GM21717 (cell line): ENCODE measurements around the gene MYO5B.

ENCODE experiments used
- ATAC-seq: cut with Tn5 transposase; IDR thresholded peaks from one replicate; pipeline ENCODE4 v1.9.1; 2021; ENCODE audit warnings: mild to moderate bottlenecking, moderate library complexity; ENCODE audit not compliant: unreplicated experiment

MYO5B gene

DNA sequence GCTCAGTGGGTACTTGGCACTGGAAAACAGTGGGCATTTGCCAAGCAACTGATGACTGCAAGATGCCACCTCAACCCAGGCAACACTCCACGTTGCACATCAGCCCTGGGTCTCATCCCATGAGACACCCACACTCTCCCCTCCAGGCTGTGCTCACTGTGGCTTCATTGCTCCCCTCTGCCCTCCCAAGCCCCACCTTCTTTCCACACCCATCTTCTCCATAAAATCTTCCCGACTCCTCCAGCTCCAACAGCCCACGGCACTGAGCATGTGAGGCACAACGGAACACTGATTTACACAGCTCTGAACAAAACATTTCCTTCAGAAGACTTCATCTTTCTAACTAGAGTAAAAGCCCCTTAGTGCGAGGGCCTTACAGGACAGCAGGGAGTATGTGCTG is 263.8 kb downstream of the MYO5B start:
- ATAC-seq, result no peak

DNA sequence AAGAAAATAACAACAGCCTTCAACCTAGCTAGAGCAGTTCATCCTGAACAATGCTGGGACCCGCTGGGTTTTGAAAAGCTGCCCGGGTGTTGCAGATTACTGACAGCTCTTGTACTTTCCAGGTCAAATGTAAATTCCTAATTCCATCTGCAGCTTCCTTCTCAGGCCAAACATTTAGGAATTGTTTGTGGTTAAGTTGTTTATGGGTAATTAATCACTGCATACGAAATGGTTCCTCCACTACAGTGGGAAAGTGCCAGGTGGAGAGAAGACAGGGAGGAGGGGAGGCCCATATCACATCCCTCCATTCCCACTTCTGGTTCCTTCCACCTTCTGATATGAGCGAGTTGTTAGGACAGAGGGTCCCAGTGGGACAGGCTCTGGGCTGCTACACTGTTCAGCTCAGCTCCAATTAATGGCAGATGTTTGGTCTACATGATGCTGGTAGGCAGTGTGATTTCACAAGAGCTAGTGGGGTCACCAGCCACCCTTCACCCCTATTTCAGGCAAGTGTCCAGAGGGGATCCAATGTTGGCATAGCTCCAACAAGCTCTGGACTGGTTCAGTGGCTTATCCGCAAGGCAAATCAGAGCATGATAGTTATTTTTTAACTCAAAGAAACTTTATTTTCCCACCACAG is 268.7 kb downstream of the MYO5B start:
- ATAC-seq, result no peak

DNA sequence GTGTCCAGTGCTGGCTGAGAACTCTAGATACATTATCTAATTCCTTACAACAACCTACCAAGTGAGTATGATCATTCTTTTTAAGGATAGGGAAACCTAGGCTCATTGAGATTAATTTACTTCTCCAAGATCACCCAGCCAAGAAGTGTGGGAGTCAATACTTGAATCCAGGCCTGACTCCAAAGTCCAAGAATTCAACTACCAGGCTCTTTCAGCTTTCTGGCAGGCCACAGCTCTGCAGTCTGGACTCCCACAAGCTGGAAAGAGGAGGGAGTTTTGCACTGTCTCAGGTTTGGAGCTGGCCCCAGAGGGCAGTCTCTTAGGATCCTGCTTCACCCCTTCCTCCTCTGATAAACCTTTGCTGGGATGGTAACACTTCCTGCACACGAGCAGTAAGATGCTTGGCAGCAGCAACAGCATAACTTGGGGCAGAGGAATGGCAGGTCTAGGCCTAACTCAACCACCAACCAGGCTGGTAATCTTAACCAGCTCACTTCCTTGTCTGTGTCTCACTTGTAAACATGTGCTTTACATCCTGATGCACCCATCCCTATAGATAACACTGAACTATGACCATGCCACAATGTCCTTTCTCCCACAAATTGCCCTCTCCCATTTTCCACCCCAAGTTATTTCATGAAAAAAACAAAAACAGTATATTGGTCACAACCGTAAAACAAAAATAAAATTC is 270.5 kb downstream of the MYO5B start:
- no peak for ATAC-seq

DNA sequence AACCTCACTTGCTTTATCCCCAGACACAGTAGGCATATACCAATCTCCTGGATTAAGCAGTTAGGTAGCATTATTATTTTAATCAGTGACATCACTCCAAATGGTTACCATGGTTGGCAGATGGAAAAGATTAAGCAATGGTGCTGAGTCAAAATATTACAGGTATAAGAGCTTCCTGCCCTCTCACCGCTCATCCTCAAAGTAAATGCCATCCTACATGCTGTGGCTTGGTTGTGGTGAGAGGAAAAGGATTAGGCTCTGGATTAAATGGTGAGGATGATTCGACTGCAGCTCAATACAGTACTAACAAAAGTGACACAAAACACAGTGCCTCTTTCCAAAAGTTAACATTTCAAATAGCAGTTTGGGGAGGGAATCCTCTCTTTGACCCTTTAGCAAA is 272.7 kb downstream of the MYO5B start:
- ATAC-seq, result no peak

DNA sequence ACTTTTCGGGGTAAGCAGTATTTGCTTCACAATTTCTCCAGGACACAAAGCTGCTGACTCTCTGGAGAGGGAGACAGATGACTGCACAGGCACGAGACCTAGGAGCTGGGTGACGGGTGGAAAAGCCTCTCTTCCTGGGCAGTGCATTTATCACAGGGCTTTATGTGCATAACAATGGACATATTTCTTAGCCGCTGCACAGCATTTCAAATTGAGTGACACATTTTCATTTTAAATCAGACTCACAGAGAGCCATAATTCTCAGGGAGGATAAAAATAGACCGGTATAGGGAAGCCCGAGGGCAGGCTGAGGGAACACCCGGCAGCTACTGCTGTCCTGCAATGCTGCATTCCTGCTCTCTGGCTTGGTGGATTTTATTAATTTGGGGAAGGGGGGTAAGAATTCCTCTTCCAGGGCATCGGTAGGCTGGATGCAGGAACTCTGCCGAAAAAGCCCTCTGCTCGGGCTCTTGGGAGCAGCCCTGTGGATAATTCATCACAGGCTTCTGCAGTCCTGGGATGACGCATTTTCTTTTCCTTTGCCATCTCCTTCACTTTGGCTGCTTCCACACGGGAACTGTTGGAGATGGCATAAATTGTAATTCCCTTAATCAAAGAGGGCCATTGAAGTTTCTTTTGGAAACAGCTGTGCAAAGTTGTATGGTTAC is 273.5 kb downstream of the MYO5B start:
- no peak for ATAC-seq

DNA sequence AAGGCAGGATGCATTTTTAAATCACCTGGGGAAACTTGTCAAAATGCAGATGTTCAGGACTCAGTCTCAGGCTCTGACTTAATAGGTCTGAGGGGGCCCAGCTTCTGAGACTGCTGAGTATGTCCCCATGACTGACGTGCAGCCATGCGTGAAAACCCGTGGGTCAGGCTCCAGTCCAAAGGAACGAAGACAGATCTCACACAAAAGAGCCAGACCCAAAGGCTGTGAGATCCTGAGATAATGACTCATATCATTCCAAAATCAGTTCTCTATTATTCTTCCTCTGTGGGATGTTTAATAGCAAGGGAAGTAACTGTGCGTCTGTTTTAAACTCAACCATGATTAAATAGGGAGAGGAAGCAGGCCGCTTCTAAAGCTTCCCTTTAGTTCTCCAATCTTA is 274.2 kb downstream of the MYO5B start:
- ATAC-seq, result no peak

DNA sequence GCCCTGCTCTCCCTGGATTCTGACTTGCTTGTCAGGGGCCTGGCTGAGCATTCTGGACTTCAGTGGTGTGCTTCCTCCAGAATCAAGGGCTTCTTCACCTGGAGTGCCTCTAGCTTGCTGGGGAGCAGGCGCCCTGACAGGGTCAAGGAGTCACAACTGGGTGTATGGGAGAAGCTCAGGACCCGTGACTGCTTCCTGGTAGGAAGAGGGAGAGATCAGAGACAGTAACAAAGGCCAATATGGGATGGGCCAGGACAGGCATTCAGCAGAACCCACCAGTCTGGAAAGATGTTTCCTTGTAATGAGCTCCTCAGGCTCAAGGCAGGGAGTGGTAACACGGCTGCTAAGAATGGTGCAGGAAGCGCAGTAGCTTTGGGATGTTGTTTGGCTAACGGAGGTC is 277.2 kb downstream of the MYO5B start:
- ATAC-seq, result no peak

DNA sequence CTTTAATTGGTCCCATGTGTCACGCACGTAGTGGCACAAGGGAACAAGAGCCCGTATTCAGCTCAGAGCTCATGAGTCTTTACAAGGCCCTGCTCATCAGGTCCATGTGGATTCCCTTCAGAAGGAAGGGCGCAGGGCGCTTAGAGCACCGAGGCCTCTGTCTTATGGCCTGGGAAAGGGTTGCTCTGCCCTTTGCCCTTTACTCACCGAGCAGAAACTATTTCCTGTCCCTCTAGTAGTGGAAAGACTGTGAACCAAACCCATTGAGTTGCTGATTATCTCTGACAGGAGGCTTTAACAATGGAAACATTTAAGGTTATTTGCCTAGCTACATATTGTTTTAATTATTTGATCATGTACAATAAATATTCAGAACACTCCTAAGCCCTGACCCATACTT is 279.6 kb downstream of the MYO5B start:
- no peak for ATAC-seq

DNA sequence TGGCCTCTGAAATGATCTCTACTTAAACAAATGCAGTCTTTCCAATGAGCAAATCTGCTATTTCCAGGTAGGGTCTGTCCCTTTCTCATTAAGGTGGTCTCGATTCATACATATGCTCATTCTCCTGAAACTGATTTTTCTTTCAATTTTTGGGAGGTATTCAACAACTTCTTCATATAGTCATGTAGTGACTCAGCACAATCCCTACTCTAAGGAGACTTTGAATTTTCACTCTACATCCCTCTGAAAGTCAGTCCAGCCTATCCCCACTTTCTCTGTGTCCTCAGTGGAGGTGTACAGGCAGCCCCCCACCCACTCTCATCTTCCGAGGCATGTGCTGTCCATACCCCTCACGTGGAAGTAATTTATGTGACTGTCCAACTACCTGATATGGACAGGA is 281.7 kb downstream of the MYO5B start:
- no peak for ATAC-seq

DNA sequence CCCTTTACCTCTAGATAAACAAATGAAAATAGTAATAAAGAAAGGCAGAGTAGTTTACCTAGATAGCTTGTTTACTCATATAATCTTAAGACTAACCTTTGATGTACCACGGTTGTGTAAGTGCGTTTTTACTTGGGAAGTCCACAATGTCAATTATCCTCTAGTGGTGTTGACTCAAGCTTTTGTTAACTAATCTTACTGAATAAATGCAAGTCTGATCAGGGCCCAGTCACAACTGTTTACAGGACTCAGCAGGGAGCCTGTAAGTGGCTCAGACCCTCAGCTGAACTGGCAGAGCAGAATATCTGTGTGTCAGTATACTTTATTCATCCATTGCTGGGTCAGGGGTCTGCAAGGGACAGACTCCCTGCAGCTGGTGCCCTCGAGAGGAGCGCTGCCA is 283.5 kb downstream of the MYO5B start:
- no peak for ATAC-seq

DNA sequence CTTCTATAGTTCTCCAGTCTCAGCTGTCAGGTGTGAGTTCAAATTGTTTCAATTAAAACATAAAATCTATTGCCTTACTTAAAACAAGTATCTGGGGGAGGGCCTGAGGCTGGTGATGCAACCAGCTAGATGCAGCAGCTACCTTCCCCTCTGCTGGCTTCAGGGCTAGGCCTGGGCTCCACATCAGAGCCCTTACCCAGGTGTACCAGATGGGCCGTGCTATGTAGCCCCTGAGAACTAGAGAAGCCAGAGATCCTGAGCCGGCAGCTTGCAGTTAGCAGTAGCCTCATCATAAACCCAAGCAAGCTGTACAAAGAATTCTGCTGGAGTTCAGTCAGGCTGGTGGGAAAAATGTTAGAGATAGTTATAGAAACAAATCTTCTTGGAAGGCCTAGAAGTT is 284.0 kb downstream of the MYO5B start:
- no peak for ATAC-seq

DNA sequence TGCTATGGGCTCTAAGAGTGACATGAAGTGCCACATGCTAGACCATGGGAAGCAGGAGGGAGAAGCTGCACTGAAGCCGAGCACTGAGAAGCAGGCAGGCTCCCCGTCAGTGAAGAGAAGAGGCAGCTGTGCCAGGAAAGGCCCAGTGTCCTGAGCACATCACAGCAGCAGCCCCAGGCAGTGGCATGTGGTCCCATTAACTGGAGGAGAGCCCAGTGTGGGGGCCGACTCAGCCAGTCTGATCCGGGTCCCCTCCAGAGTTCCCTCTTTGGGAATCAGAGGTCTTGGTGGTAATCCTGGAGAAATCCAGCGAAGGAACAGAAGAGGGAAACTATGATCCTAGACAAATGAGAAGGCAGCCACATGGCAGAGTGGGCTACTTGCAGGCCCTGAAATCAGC is 284.9 kb downstream of the MYO5B start:
- no peak for ATAC-seq

DNA sequence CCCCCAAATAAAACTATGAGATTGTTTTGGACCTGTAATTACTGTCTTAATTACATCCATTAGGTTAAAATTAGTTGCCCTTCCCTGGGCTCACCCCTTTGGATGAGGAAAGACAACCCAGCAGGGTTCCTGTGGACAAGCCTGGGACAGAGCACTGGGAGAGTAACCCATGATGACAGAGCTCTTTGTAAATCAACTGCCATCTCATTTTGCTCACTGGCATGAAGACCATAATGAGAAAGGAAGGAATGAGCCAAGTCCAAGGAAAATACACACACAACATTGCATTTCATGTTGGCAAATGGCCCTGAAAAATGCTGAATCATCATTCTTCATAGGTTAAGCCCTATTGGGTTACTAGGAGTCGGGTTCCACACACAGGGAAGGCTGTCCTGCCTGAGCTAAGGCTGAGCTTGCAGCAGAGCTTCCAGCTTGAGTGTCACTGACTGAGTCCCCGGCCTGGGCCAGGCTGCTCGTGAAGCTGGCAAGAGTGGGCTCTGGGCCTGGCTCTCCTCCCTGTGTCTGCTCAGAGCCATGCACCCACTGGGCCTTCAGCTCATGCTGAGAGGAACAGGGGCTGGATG is 287.5 kb downstream of the MYO5B start:
- ATAC-seq, result no peak

DNA sequence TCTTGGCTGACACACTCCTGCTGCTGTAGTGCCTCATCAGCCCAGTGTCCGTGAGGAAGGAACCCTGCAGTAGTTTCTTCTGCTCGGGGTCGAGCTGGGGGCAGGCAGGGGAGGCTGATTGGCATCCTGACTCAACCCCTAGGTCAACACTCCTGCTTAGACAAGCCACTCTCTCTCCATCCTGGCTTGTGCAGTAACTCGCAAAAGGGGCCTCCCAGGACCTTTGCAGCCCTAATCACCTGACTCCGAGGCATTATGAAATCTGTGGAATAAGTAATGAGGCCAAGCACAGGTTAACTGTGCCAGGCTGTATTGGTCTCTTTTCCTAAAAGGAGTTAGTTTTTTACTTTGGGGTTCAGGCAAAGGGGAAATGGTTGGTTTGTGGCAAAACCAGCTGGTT is 289.2 kb downstream of the MYO5B start:
- no peak for ATAC-seq

DNA sequence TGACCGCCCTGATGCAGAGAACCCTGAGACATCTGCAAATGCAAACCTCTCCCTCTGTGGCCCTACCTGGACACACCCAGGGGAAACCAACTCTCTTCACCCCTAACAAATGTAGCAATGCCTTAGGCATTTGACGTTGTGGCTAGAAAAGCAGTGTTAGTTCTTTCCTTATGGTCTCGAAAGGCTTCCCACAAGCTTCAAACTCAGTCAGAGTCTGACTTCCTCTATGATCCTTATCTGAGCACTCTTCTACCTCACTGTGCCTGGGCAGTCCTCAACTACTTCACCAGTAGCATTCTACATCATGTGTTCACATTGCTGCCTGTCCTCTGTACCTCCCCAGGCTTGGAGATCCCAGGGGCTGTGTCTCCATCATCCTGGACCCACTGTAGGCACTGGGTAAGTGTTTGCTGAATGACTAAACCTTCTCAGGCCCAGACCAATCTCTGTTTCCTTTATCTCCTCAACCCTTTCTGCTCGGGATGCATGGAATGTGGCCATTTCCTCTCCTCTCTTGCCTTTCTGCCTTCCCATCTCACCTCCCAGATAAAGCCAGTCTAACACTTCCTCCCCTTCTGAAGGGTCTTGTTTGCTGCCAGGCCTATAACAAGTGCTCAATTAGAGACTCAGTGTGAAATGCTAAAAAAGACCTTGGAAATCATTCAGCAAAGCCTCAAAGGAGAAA is 289.9 kb downstream of the MYO5B start:
- no peak for ATAC-seq

DNA sequence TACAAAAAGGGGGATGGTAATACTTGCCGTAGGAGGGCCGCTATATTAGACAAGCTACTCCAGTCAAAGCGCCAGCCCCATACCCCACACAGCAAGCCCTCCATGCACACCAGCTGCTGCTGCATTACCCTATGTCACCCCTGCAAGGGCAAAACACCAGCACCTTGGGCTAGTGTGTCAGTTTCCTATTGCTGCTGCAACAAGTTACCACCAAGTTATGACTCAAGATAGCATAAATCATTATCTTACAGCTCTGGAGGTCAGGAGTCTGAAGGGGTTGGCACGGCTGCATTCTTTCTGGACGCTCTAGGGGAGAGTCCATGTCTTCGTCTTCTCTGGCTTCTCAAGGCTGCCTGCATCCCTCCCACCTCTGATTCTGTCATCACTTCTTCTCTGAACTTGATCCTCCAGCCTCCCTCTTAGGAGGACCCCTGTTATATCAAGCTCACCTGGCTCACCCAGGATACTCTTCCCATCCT is 293.0 kb downstream of the MYO5B start:
- ATAC-seq, result no peak

DNA sequence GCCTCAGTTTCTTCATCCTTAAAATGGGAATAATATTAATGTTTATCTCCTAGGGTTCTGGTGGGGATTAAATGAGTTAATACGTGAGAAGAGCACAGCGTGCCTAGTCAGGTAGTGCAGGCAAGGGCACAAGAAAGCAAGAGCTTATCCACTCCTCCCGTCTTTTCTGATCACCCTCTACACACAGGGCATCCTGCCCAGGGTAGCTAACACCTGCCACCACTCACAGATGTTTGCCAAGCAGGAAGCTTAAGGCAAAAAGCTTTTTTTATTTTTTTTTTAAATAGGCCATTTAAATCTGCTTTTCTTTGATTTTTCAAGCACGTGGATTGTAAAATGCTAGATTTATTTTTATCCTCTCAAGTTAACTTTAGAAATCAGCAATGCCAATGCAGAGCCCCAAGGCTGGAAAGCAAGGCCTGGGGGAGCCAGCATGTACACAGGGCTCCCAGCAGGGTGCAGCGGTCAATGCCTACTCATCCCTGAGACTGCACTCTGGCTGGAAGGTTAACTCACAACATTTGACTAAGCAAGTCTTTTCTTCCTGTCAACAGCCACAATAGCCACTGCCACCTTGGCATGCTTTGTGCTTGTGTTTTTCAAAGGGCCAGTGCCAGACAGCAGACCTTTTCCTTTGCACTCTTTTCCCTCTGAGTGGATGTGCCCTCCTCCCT is 295.2 kb downstream of the MYO5B start:
- ATAC-seq, result no peak

DNA sequence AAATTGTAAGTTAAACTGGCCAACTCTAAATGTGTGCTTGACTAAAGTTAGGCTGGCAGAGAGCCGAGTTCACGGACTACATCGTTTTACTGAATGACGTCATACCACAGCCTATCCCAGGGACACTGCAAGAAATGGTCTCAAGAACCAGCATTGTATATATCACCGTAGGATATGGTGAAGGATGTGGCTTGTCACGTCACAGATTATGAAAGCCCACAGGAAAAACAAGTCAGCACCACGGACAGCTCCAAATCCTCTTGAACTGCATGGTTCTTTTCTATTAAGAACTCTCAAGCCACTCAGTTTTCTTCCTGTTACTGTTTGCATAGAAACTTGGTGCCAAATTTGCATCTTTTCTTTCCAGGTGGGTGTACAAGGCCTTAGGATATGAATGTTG is 296.5 kb downstream of the MYO5B start:
- ATAC-seq, result no peak

DNA sequence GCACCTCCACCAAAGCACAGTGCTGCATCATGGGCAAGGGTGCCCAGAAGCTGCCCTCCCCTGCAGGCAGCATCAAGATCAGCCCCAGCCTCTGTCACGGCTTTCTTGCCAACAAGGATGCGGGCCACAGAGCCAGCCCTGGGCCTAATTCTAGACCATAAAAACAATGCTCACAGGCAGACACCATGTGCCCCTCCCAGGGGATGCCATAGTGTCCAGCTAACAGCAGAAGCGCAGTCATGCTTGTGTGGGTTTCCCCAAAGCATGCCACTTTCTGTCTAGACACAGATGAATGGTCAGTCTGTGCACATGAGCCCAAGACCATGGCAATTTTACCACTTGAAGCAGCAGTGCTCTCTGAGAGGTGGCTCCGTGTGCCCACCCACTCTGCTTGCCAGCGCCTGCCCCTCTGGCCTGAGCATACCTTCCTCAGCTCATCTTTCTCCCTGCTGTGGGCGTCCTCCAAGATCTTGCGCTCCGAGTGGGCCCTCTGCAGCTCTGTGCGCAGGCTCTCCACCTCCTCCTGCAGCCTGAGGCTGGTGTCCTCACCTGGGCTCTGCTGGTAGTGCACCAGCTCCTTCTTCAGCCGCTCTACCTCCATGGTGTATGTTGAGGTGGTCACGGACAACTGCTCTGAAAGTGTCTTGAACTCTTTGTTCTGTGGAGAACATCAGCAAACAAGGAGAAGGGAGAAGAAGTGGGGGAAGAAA is 300.3 kb downstream of the MYO5B start:
- ATAC-seq, result no peak

DNA sequence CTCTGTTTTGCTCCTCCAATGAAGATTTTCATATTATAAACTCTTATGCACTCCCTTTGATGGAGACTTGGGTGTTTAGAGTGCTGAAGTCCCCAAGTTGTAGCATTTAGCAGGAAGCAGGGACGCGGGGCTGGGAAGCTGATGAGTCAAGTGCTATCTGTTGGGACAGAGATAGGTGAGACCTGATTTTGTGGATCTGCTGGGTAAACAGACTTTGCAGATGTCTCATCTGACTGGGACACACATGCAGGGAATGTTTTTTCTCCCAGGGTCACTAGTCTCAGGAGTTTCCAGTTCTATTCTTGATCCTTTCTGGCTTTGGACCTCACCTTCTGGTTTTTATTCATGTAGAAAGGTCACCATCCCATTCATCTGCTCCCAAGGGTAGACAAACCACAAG is 301.9 kb downstream of the MYO5B start:
- ATAC-seq, result no peak
